H9 (cell line): Measurements from ENCODE around the gene DAB2IP. TPM values are rescaled to one million over a fixed set of nuclear protein-coding genes. Genes with fewer than 3 reads are reported as not detected.
A peak's percentile ranks its signal among the peaks of the same experiment; 100 is the strongest.

ENCODE experiments used
- DNase-seq: peaks from one replicate; pipeline ENCODE4 v3.0.0-alpha.2; 2017
- H2AFZ ChIP-seq: one replicate; pipeline ENCODE4 v1.6.1; 2013; ENCODE audit warnings: mild to moderate bottlenecking, low read length, control low read depth, moderate library complexity
- H2AK5ac ChIP-seq: 2 replicates; pipeline ENCODE4 v1.6.1; 2013; ENCODE audit warnings: low read length, control low read depth, mixed read lengths; ENCODE audit not compliant: insufficient read length
- H2BK120ac ChIP-seq: one replicate; pipeline ENCODE4 v1.6.1; 2013; ENCODE audit warnings: low read depth, mild to moderate bottlenecking, low read length, control low read depth, inconsistent platforms; ENCODE audit not compliant: poor library complexity, severe bottlenecking
- H2BK12ac ChIP-seq: 2 replicates; pipeline ENCODE4 v1.6.1; 2013; ENCODE audit warnings: low read length, control low read depth, mixed read lengths, low read depth; ENCODE audit not compliant: insufficient read length
- H2BK15ac ChIP-seq: 2 replicates; pipeline ENCODE4 v1.6.1; 2013; ENCODE audit warnings: low read depth, low read length, control low read depth
- H2BK20ac ChIP-seq: one replicate; pipeline ENCODE4 v1.6.1; 2013; ENCODE audit warnings: low read depth, mild to moderate bottlenecking, low read length, control low read depth, inconsistent platforms; ENCODE audit not compliant: poor library complexity, severe bottlenecking
- H2BK5ac ChIP-seq: 2 replicates; pipeline ENCODE4 v1.6.1; 2013; ENCODE audit warnings: low read length, control low read depth, mixed read lengths; ENCODE audit not compliant: insufficient read length
- H3K14ac ChIP-seq: 2 replicates; pipeline ENCODE4 v1.6.1; 2013; ENCODE audit warnings: low read length, control low read depth; ENCODE audit not compliant: insufficient read depth
- H3K18ac ChIP-seq: 2 replicates; pipeline ENCODE4 v1.6.1; 2013; ENCODE audit warnings: low read depth, mild to moderate bottlenecking, mixed read lengths, low read length, control low read depth; ENCODE audit not compliant: insufficient read length
- H3K23ac ChIP-seq: 2 replicates; pipeline ENCODE4 v1.6.1; 2013; ENCODE audit warnings: low read length, control low read depth, mixed read lengths, low read depth; ENCODE audit not compliant: insufficient read length
- H3K23me2 ChIP-seq: 2 replicates; pipeline ENCODE4 v1.6.1; 2013; ENCODE audit warnings: low read depth, mild to moderate bottlenecking, mixed read lengths, low read length, control low read depth; ENCODE audit not compliant: insufficient read length, poor library complexity, severe bottlenecking
- H3K27ac ChIP-seq: 2 replicates; pipeline ENCODE4 v1.5.1; 2013; ENCODE audit warnings: low read length, control low read depth, mixed read lengths, low read depth; ENCODE audit not compliant: insufficient read length
- H3K27me3 ChIP-seq: 2 replicates; pipeline ENCODE4 v1.6.1; 2013; ENCODE audit warnings: low read length, control low read depth, inconsistent platforms; ENCODE audit not compliant: insufficient read depth
- H3K4ac ChIP-seq: 2 replicates; pipeline ENCODE4 v1.6.1; 2013; ENCODE audit warnings: low read depth, mild to moderate bottlenecking, control low read depth, inconsistent platforms, low read length, moderate library complexity
- H3K4me1 ChIP-seq: 2 replicates; pipeline ENCODE4 v1.6.1; 2013; ENCODE audit warnings: low read length, control low read depth, inconsistent platforms; ENCODE audit not compliant: insufficient read depth
- H3K4me2 ChIP-seq: 2 replicates; pipeline ENCODE4 v1.6.1; 2013; ENCODE audit warnings: low read length, control low read depth, mixed read lengths; ENCODE audit not compliant: insufficient read length, insufficient read depth
- H3K56ac ChIP-seq: 2 replicates; pipeline ENCODE4 v1.6.1; 2013; ENCODE audit warnings: low read depth, mild to moderate bottlenecking, mixed read lengths, low read length, control low read depth; ENCODE audit not compliant: insufficient read length
- H3K79me1 ChIP-seq: 2 replicates; pipeline ENCODE4 v1.6.1; 2013; ENCODE audit warnings: low read depth, mild to moderate bottlenecking, moderate library complexity, low read length, control low read depth, inconsistent platforms; ENCODE audit not compliant: insufficient read depth, poor library complexity, severe bottlenecking
- H3K79me2 ChIP-seq: 2 replicates; pipeline ENCODE4 v1.6.1; 2013; ENCODE audit warnings: low read length, control low read depth, inconsistent platforms; ENCODE audit not compliant: insufficient read depth
- H3K9ac ChIP-seq: 2 replicates; pipeline ENCODE4 v1.6.1; 2013; ENCODE audit warnings: low read length, control low read depth, mixed read lengths; ENCODE audit not compliant: insufficient read length; ENCODE audit errors: extremely low read depth
- H3K9me3 ChIP-seq: one replicate; pipeline ENCODE4 v1.6.1; 2013; ENCODE audit warnings: low read depth, low read length, inconsistent platforms; ENCODE audit not compliant: control insufficient read depth
- H3T11ph ChIP-seq: one replicate; pipeline ENCODE4 v1.6.1; 2013; ENCODE audit warnings: mild to moderate bottlenecking, low read length, control low read depth, inconsistent platforms
- H4K20me1 ChIP-seq: one replicate; pipeline ENCODE4 v1.6.1; 2013; ENCODE audit not compliant: control insufficient read depth, insufficient read length, insufficient read depth
- H4K5ac ChIP-seq: 2 replicates; pipeline ENCODE4 v1.6.1; 2013; ENCODE audit warnings: low read depth, mild to moderate bottlenecking, mixed read lengths, low read length, control low read depth; ENCODE audit not compliant: insufficient read length
- H4K8ac ChIP-seq: replicated peaks from 2 replicates; pipeline ENCODE4 v1.6.1; 2013; ENCODE audit warnings: low read length, control low read depth, mixed read lengths, low read depth; ENCODE audit not compliant: insufficient read length
- H4K91ac ChIP-seq: 2 replicates; pipeline ENCODE4 v1.6.1; 2013; ENCODE audit warnings: low read depth, mild to moderate bottlenecking, moderate library complexity, mixed read lengths, low read length, control low read depth; ENCODE audit not compliant: insufficient read length
- H3K27ac Mint-ChIP-seq, 3 experiments: 2 replicates in 2 of 3; 3 replicates in 1 of 3; pipeline ENCODE4 v1.8.0; 2020 to 2021; ENCODE audit warnings: mixed read lengths in 3 of 3, mild to moderate bottlenecking in 1 of 3, moderate library complexity in 1 of 3
- H3K27me3 Mint-ChIP-seq: 2 replicates; pipeline ENCODE4 v1.8.0; 2021; ENCODE audit warnings: low read depth, mild to moderate bottlenecking, moderate library complexity, mixed read lengths
- H3K36me3 Mint-ChIP-seq, 3 experiments: 2 replicates in 2 of 3; 3 replicates in 1 of 3; pipeline ENCODE4 v1.8.0; 2020 to 2021; ENCODE audit warnings: low read depth in 3 of 3, mixed read lengths in 3 of 3; ENCODE audit not compliant: insufficient read depth in 1 of 3
- H3K4me1 Mint-ChIP-seq, 2 experiments: 2 replicates each; pipeline ENCODE4 v1.8.0; 2020; ENCODE audit warnings: mixed read lengths in 2 of 2
- H3K4me3 Mint-ChIP-seq, 2 experiments: 2 replicates in 1 of 2; 3 replicates in 1 of 2; pipeline ENCODE4 v1.8.0; 2020 to 2021; ENCODE audit warnings: mild to moderate bottlenecking in 2 of 2, mixed read lengths in 2 of 2, moderate library complexity in 1 of 2
- H3K9me3 Mint-ChIP-seq, 2 experiments: 2 replicates in 1 of 2; 3 replicates in 1 of 2; pipeline ENCODE4 v1.8.0; 2020; ENCODE audit warnings: mild to moderate bottlenecking in 2 of 2, mixed read lengths in 2 of 2, moderate library complexity in 1 of 2
- CTCF ChIP-seq: fragments of 200-600 bp; sonication (generic); conservative IDR thresholded peaks from 3 replicates; pipeline ENCODE4 v1.8.0; 2021; ENCODE audit warnings: antibody characterized with exemption, mild to moderate bottlenecking
- WGBS: extraction: QIAGEN DNeasy Blood & Tissue Kit; methylation state at CpG from one replicate; pipeline ENCODE4 v1.1.7; 2013; ENCODE audit warnings: missing lambda C conversion rate, low lambda C conversion rate, mixed read lengths; ENCODE audit not compliant: insufficient read length; ENCODE audit errors: extremely low coverage; 5-methylcytosine and 5-hydroxymethylcytosine counted together
- total RNA-seq: library from RNA; stranded (reverse); gene quantifications from 2 replicates; pipeline ENCODE4 v1.2.1, GENCODE V29; 2021

DAB2IP gene
- total RNA-seq, 1 experiment from 2014 or later: 22.6 TPM

DNA sequence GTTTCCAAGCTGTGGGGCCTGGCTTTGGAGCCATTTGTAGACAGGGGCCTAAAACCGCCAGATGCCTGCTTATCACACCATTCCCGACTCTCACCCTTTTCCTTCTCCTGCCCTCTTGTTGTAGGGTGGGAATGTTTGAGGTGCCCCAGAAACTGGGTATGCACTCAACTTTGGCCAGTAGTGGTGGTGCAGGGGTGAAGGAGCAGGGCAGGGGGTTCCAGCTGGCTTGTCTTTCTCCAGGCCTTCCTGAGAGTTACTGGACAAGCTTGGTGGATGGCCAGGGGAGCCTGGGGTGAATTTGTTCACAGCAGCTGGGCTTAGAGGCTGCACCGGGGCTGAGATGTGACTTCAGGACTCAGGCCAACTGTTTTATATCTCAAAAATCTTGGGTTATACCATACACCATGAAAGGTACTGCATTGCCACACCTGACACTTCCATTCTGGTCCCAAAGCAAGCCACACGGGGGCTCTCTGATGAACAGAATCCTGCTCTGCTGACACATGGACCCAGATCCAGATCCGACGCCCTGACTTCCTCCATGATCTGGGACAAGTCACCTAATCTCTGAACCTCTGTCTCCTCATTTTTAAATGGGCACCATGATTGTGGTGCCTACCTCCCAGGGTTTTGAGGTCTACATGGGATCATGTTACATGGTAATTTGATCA lies 62.1 kb downstream of the DAB2IP start:
- Histone ChIP-seq H3K4me2 (no peak overlapping the region), H2BK12ac (no peak overlapping the region), H4K91ac (no peak overlapping the region), H3K23ac (no peak overlapping the region), H3K14ac (no peak overlapping the region), H3K9me3 (no peaks in the 10 kb centered on the region), H2BK20ac (no peak overlapping the region), H2BK15ac (no peak overlapping the region), H3K27me3 (no peaks in the 10 kb centered on the region), H3K79me1 (peaks cover under 1% of the 10 kb centered on the region), H3K79me2 (peaks cover 4% of the 10 kb centered on the region; the same call in 1 of the 2 replicates), H3K4me1 (no peaks in the 10 kb centered on the region), H3K18ac (no peak overlapping the region), H3K4ac (no peak overlapping the region), H3T11ph (no peak overlapping the region), H4K5ac (no peak overlapping the region), H3K9ac (no peak overlapping the region), H4K8ac (no peak overlapping the region), H3K56ac (no peak overlapping the region), H2BK5ac (no peak overlapping the region), H4K20me1 (peaks cover 3% of the 10 kb centered on the region), H2AK5ac (no peak overlapping the region), H3K23me2 (no peaks in the 10 kb centered on the region), H2AFZ (no peak overlapping the region), H3K27ac (no peak overlapping the region), H2BK120ac (no peak overlapping the region)
- H3K4me3 Mint-ChIP-seq: no peak overlapping the region
- no CpG with 5 or more reads among the region's 6 CpGs for whole genome bisulfite sequencing
- H3K27me3 Mint-ChIP-seq: no peaks in the 10 kb centered on the region
- H3K36me3 Mint-ChIP-seq: peaks cover 0 to 4% (median 4%) of the 10 kb centered on the region in 3 experiments; a peak in 2 of 7 replicates
- H3K9me3 Mint-ChIP-seq: no peaks in the 10 kb centered on the region; a peak in 1 of 5 replicates
- TF ChIP-seq CTCF: no peak
- peaks cover 18 to 27% of the 10 kb centered on the region in 2 experiments for H3K4me1 Mint-ChIP-seq
- DNase-seq: no peak
- 0 out of 7 replicates have a peak overlapping the region, but pooled peaks of 1 of the 3 experiments have one; percentile 6 for H3K27ac Mint-ChIP-seq
